CD4-positive, alpha-beta memory T cell (primary cell): ENCODE measurements around the gene IER3. TPM values are rescaled to one million over a fixed set of nuclear protein-coding genes. Genes with fewer than 3 reads are reported as not detected.
A peak's percentile ranks its signal among the peaks of the same experiment; 100 is the strongest.
"Not testable (repeated sequence)": the region's sequence is repeated elsewhere in the genome, so short reads cannot be mapped to it uniquely, and the experiment has no call there.

ENCODE experiments used
- CTCF ChIA-PET: fragments of 350-600 bp; sonication (Branson Sonifier 250); formaldehyde crosslinking; loops from one replicate; lab custom pipeline; 2021; ENCODE audit warnings: inconsistent platforms; ENCODE audit not compliant: partially characterized antibody; lab: Charles Lee
- POLR2A ChIA-PET: fragments of 350-600 bp; sonication (Branson Sonifier 250); formaldehyde crosslinking; loops from one replicate; lab custom pipeline; 2021; ENCODE audit not compliant: partially characterized antibody; lab: Charles Lee
- DNase-seq, 5 donors: peaks; one replicate each; pipeline versions ENCODE4 v3.0.0 to v3.0.0-alpha.2; 2020 to 2022; ENCODE audit warnings: mixed read lengths in 1 of 5
- H3K27ac ChIP-seq: one replicate; pipeline ENCODE4 v1.7.0; 2013; ENCODE audit warnings: low read depth, low read length
- H3K27me3 ChIP-seq: 2 replicates; pipeline ENCODE4 v1.7.0; 2013; ENCODE audit warnings: mild to moderate bottlenecking, low read length, moderate library complexity; ENCODE audit not compliant: insufficient read depth
- H3K36me3 ChIP-seq: 2 replicates; pipeline ENCODE4 v1.7.0; 2013; ENCODE audit warnings: mild to moderate bottlenecking, low read length, moderate library complexity; ENCODE audit not compliant: insufficient read depth
- H3K4me1 ChIP-seq: 2 replicates; pipeline ENCODE4 v1.7.0; 2013; ENCODE audit warnings: mild to moderate bottlenecking, low read length, moderate library complexity; ENCODE audit not compliant: insufficient read depth
- H3K4me3 ChIP-seq, 2 donors: one replicate each; pipeline ENCODE4 v1.7.0; 2013; ENCODE audit warnings: low read length in 2 of 2, mild to moderate bottlenecking in 1 of 2
- H3K9me3 ChIP-seq, 2 donors: one replicate each; pipeline ENCODE4 v1.7.0; 2013; ENCODE audit warnings: low read length in 2 of 2, control low read depth in 1 of 2; ENCODE audit not compliant: control insufficient read depth in 1 of 2
- H3K27ac Mint-ChIP-seq, 7 donors: one replicate each; pipeline ENCODE4 v1.8.0; 2020 to 2021; ENCODE audit warnings: mixed read lengths in 7 of 7, mild to moderate bottlenecking in 6 of 7, inconsistent platforms in 3 of 7, moderate library complexity in 3 of 7
- H3K27me3 Mint-ChIP-seq, 2 donors: one replicate each; pipeline ENCODE4 v1.8.0; 2020 to 2021; ENCODE audit warnings: mixed read lengths in 2 of 2
- H3K36me3 Mint-ChIP-seq, 2 donors: one replicate each; pipeline ENCODE4 v1.8.0; 2020 to 2021; ENCODE audit warnings: mixed read lengths in 2 of 2, inconsistent platforms in 1 of 2, mild to moderate bottlenecking in 1 of 2
- H3K4me1 Mint-ChIP-seq, 4 donors: one replicate each; pipeline ENCODE4 v1.8.0; 2020 to 2021; ENCODE audit warnings: mixed read lengths in 4 of 4, mild to moderate bottlenecking in 1 of 4
- H3K4me3 Mint-ChIP-seq, 8 donors: one replicate each; pipeline ENCODE4 v1.8.0; 2020 to 2021; ENCODE audit warnings: mixed read lengths in 8 of 8, mild to moderate bottlenecking in 7 of 8, moderate library complexity in 6 of 8, inconsistent platforms in 3 of 8
- H3K9me3 Mint-ChIP-seq, 8 donors: one replicate each; pipeline ENCODE4 v1.8.0; 2020 to 2021; ENCODE audit warnings: mixed read lengths in 8 of 8, mild to moderate bottlenecking in 5 of 8, inconsistent platforms in 3 of 8, moderate library complexity in 1 of 8
- intact Hi-C: fragments of 100-400 bp; cut with micrococcal nuclease; formaldehyde crosslinking; loops from one replicate; pipeline ENCODE4 v1.15.1; 2023
- polyA plus RNA-seq, 2 donors: library from polyadenylated mRNA; unstranded; fragments of 300-500 nt; fragmentation: Illumina TruSeq; gene quantifications; one replicate each; pipeline ENCODE4 v1.2.3, GENCODE V29; 2021
- total RNA-seq, 2 experiments: library from RNA; stranded (reverse); gene quantifications; one replicate each; pipeline ENCODE4 v1.2.3, GENCODE V29; 2021

Gene IER3
- total and polyA plus RNA-seq, 4 experiments from 2014 or later, result 0.77 to 11.4 (median 6.1) TPM

- DNase-seq, result peak in 3 of 5 donors; percentile 51 to 57 (median 53)
- Mint-ChIP-seq H3K4me1 (peaks cover 32 to 82% (median 58%) of the 10 kb centered on the region in 4 donors), H3K36me3 (peaks cover 31 to 64% of the 10 kb centered on the region in 2 donors), H3K27me3 (no peaks in the 10 kb centered on the region), H3K4me3 (peak overlapping the region; percentile 90 to 99 (median 98)), H3K9me3 (peaks cover 0 to 6% (median 0%) of the 10 kb centered on the region in 8 donors), H3K27ac (peak overlapping the region; percentile 95 to 99 (median 98))
- Histone ChIP-seq H3K36me3 (peaks cover 29% of the 10 kb centered on the region), H3K4me1 (peaks cover 68% of the 10 kb centered on the region), H3K27me3 (no peaks in the 10 kb centered on the region), H3K27ac (peak overlapping the region; percentile 75), H3K9me3 (no peaks in the 10 kb centered on the region), H3K4me3 (peak overlapping the region; percentile 63 to 74)
- CTCF ChIA-PET, result interaction anchor here (1.0 to 23.1 kb wide), 10 partner anchors 8 to 238 kb away, joined by 3 to 865 read pairs (median 18); partner anchors contain the start of genes DHX16, MRPS18B and PPP1R10
- intact Hi-C loops, result loop anchor here (1.0 to 2.0 kb wide), 4 partner anchors 38 to 232 kb away; partner anchors contain the start of genes C6orf136, HLA-E, MRPS18B and PPP1R10
- POLR2A ChIA-PET, result interaction anchor here (0.9 to 47.0 kb wide), 14 partner anchors 9 to 239 kb away, joined by 3 to 1474 read pairs (median 16); partner anchors contain the start of genes DHX16, MRPS18B, NRM and PPP1R10
Measured at GRCh38 chr6:30720738-30721197, 23.6 kb downstream of the IER3 start.

GRCh38 chr6:30719791-30720737 lies 24.3 kb downstream of the IER3 start, which contains the start of gene TUBB:
TUBB (plus strand) TSS chr6:30720352; CDS start chr6:30720507, 155 bp downstream.
- Histone ChIP-seq H3K27me3 (no peaks in the 10 kb centered on the region), H3K27ac (peak within 1 kb of the TSS; percentile 75), H3K4me1 (peaks cover 68% of the 10 kb centered on the region), H3K4me3 (peak within 1 kb of the TSS; percentile 63 to 77), H3K36me3 (peaks cover 24% of the 10 kb centered on the region), H3K9me3 (no peaks in the 10 kb centered on the region)
- CTCF ChIA-PET, result interaction anchor here (1.0 to 23.1 kb wide), 8 partner anchors 11 to 176 kb away, joined by 3 to 865 read pairs (median 4); partner anchors contain the start of gene DHX16
- no peaks in the 10 kb centered on the region for H3K27me3 Mint-ChIP-seq
- H3K4me1 Mint-ChIP-seq, result peaks cover 35 to 83% (median 59%) of the 10 kb centered on the region in 4 donors
- intact Hi-C loops, result loop anchor here (2.0 kb wide), 1 partner anchor 231 kb away; the partner anchor contains the start of gene HLA-E
- peak within 1 kb of the TSS; percentile 90 to 99 (median 98) for H3K4me3 Mint-ChIP-seq
- peak within 1 kb of the TSS; percentile 95 to 99 (median 98) for H3K27ac Mint-ChIP-seq
- POLR2A ChIA-PET, result interaction anchor here (0.9 to 47.0 kb wide), 15 partner anchors 8 to 394 kb away, joined by 3 to 1474 read pairs (median 11); partner anchors contain the start of genes DHX16, MRPS18B, NRM and PPP1R10
- peaks cover 29 to 62% of the 10 kb centered on the region in 2 donors for H3K36me3 Mint-ChIP-seq
- peak; percentile 93 to 97 (median 95) for DNase-seq
- peaks cover 0 to 6% (median 0%) of the 10 kb centered on the region in 8 donors for H3K9me3 Mint-ChIP-seq

DNA sequence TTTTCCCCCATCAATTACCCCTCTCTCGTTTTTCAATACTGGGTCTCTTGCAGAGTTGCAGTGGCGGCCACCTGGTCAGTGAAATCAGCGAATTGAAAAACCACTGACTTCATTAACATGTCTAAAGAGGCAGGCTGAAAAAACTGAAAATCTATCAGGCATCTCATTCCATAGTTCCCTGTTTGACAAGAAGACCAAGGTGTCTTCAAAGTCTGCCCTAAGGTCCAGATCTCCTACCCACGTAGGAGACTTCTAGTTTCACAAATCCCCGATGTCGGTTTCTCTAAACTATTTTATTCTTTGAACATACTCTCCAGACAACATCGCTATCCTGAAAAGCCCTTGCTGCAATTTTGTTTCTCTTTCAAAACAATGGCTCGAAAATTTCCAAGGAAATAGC lies 25.0 kb downstream of the IER3 start:
- intact Hi-C loops, result no loop called here
- POLR2A ChIA-PET, result interaction anchor here (0.9 to 47.0 kb wide), 10 partner anchors 12 to 393 kb away, joined by 3 to 1474 read pairs (median 24); partner anchors contain the start of genes DHX16, MRPS18B, NRM and PPP1R10
- CTCF ChIA-PET, result interaction anchor here (1.0 to 23.1 kb wide), 6 partner anchors 11 to 234 kb away, joined by 4 to 865 read pairs (median 4); partner anchors contain the start of gene DHX16
- no peaks in the 10 kb centered on the region for H3K9me3 ChIP-seq
- Mint-ChIP-seq H3K27ac (peak overlapping the region; percentile 95 to 99 (median 98)), H3K36me3 (peaks cover 28 to 61% of the 10 kb centered on the region in 2 donors), H3K4me3 (peak overlapping the region; percentile 90 to 99 (median 98)), H3K27me3 (no peaks in the 10 kb centered on the region), H3K4me1 (peaks cover 35 to 76% (median 55%) of the 10 kb centered on the region in 4 donors), H3K9me3 (peaks cover 0 to 6% (median 0%) of the 10 kb centered on the region in 8 donors)
- H3K27ac ChIP-seq, result peak overlapping the region; percentile 75
- no peak for DNase-seq
- peak overlapping the region; percentile 63 to 77 for H3K4me3 ChIP-seq
- peaks cover 17% of the 10 kb centered on the region for H3K36me3 ChIP-seq
- H3K27me3 ChIP-seq, result no peaks in the 10 kb centered on the region
- peaks cover 60% of the 10 kb centered on the region for H3K4me1 ChIP-seq

DNA sequence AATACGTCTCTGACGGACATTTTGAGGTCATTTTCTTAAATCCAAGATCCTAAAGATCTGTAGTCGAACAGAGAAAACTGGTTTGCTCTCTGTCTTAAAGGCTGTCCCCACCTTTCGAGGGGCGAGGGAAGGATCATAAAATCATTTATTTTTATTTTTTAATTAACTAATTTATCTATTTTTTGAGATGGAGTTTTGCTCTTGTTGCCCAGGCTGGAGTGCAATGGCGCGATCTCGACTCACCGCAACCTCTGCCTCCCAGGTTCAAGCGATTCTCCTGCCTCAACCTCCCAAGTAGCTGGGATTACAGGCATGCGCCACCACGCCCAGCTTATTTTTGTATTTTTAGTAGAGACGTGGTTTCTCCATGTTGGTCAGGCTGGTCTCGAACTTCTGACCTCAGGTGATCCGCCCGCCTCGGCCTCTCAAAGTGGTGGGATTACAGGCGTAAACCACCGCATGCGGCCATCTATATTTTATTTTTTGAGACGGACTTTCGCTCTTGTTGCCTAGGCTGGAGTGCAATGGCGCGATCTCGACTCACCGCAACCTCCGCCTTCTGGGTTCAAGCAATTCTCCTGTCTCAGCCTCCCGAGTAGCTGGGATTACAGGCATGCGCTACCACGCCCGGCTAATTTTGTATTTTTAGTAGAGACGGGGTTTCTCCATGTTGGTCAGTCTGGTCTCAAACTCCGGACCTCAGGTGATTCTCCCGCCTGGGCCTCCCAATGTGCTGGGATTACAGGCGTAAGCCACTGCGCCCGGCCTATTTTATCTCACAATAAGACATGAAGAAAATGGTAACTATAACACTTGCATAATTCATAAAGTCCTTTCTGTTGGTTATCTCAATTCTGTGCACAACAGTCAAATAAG lies 26.3 kb downstream of the IER3 start:
- H3K9me3 Mint-ChIP-seq, result not testable (repeated sequence)

DNA sequence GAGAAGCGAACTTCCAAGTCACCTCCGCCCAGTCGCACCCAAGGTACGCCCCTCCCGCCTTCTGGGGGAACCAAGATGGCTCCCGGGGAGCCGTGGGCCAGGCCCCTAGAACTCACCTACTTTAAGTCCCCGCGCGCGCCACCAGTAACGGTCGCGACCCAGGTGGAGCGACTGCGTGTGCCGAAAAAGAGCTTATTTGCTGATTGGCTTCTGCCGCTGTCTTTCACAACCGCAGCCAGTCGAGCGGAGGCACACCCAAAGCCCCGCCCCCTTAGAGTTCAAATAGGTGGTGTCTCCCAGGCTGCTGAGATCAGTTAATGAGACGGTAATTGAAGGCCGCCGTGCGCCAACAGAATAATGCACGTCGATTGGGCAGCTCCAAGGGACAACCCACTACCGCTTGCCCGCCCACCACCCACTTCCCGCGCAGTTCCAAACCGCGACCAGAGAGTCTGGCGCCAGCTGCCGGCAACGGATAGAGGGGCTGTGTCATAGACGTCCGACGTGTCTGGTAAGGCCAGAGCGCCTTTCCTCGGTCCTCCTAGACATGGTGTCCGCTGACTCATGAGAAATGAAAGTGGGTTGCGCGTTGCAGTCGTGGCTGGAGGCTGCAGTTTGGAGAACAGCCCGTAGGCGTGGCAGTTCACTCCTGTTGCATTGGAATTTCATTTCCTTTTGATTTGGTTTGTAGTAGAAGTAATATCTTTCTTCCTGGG lies 27.1 kb downstream of the IER3 start, which contains the start of gene MDC1:
MDC1 (minus strand) TSS at position 153 of the 716 bp plus-strand sequence. CDS start 2,106 bp downstream, outside the sequence.
- no peaks in the 10 kb centered on the region for H3K27me3 Mint-ChIP-seq
- H3K27ac Mint-ChIP-seq, result peak within 1 kb of the TSS; percentile 96 to 100 (median 98)
- H3K4me3 ChIP-seq, result peak within 1 kb of the TSS; percentile 67 to 80
- peak within 1 kb of the TSS; percentile 88 to 99 (median 98) for H3K4me3 Mint-ChIP-seq
- H3K4me1 Mint-ChIP-seq, result peaks cover 22 to 70% (median 44%) of the 10 kb centered on the region in 4 donors
- CTCF ChIA-PET, result interaction anchor here (0.5 to 23.1 kb wide), 11 partner anchors 12 to 235 kb away, joined by 3 to 865 read pairs (median 3); partner anchors contain the start of gene DHX16
- peak; percentile 99 to 100 (median 100) for DNase-seq
- H3K36me3 ChIP-seq, result peaks cover 18% of the 10 kb centered on the region
- intact Hi-C loops, result loop anchor here (1.0 kb wide), 5 partner anchors 30 to 201 kb away; partner anchors contain the start of genes GNL1, MRPS18B and PPP1R10
- no peaks in the 10 kb centered on the region for H3K27me3 ChIP-seq
- H3K27ac ChIP-seq, result peak within 1 kb of the TSS; percentile 69
- POLR2A ChIA-PET, result interaction anchor here (0.7 to 47.0 kb wide), 33 partner anchors 9 to 1255 kb away, joined by 3 to 1474 read pairs (median 4); partner anchors contain the start of genes ABCF1, ATAT1, BAG6 and C6orf136
- no peaks in the 10 kb centered on the region for H3K9me3 ChIP-seq
- peaks cover 40% of the 10 kb centered on the region for H3K4me1 ChIP-seq
- H3K9me3 Mint-ChIP-seq, result peaks cover 0 to 2% (median 0%) of the 10 kb centered on the region in 8 donors
- peaks cover 27 to 59% of the 10 kb centered on the region in 2 donors for H3K36me3 Mint-ChIP-seq

More for the DNA sequence above, 26.3 kb downstream of the IER3 start:
- Histone ChIP-seq H3K4me3 (peak overlapping the region in 1 of 2 donors; percentile 67), H3K4me1 (peaks cover 48% of the 10 kb centered on the region), H3K27ac (peak overlapping the region; percentile 36), H3K36me3 (peaks cover 15% of the 10 kb centered on the region)
- H3K27me3 ChIP-seq, H3K9me3 ChIP-seq, H3K27me3 Mint-ChIP-seq, DNase-seq: not testable (repeated sequence)
- POLR2A ChIA-PET, result interaction anchor here (0.8 to 47.0 kb wide), 25 partner anchors 12 to 934 kb away, joined by 3 to 1474 read pairs (median 4); partner anchors contain the start of genes ABCF1, ATAT1, BAG6 and DHX16
- Mint-ChIP-seq H3K36me3 (peaks cover 26 to 58% of the 10 kb centered on the region in 2 donors), H3K4me3 (peak overlapping the region; percentile 88 to 99 (median 98)), H3K4me1 (peaks cover 29 to 71% (median 47%) of the 10 kb centered on the region in 4 donors), H3K27ac (peak overlapping the region; percentile 97 to 100 (median 99))
- intact Hi-C loops, result loop anchor here (1.0 kb wide), 5 partner anchors 31 to 202 kb away; partner anchors contain the start of genes GNL1, MRPS18B and PPP1R10
- CTCF ChIA-PET, result interaction anchor here (0.7 to 23.1 kb wide), 9 partner anchors 12 to 236 kb away, joined by 3 to 865 read pairs (median 4); partner anchors contain the start of gene DHX16
